Hepatocyte (in vitro differentiated cells): ENCODE data around the gene CFAP73.

Experiments
- EZH2 ChIP-seq: fragments of 200-600 bp; sonication (generic); IDR thresholded peaks from 2 replicates; pipeline ENCODE4 v1.6.1; 2016; ENCODE audit warnings: antibody characterized with exemption, mild to moderate bottlenecking, borderline replicate concordance
- EZH2phosphoT487 ChIP-seq: fragments of 200-600 bp; sonication (generic); IDR thresholded peaks from one replicate; pipeline ENCODE4 v1.6.1; 2018; ENCODE audit warnings: antibody characterized with exemption, mild to moderate bottlenecking, low read depth, moderate library complexity; ENCODE audit not compliant: unreplicated experiment, severe bottlenecking
- TF ChIP-seq, protein P1 (sequence below): fragments of 200-600 bp; sonication (generic); IDR thresholded peaks from 2 replicates; pipeline ENCODE4 v1.5.1; 2016; ENCODE audit warnings: antibody characterized with exemption, mild to moderate bottlenecking; ENCODE audit not compliant: poor library complexity

DNA sequence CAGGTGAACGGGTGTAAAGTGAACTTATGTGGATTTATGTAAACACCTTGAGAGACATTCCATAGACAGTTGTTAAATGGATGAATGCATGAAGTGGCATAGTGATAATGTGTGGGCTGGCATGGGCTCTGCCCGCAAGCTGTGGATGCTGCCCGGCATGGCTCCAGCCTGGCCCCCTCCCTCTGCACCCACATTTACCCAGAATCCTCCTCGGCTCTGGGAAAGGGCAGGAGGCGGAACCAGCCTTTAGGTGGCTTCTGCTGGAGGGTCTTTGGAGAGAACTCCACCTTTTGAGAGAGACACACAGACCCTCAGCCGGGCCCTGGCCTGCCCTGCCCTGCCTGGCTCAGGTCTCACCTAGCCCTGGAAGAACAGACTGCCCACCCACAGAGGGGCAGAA lies 32.6 kb upstream of the CFAP73 start:
- TF ChIP-seq, protein P1, sequence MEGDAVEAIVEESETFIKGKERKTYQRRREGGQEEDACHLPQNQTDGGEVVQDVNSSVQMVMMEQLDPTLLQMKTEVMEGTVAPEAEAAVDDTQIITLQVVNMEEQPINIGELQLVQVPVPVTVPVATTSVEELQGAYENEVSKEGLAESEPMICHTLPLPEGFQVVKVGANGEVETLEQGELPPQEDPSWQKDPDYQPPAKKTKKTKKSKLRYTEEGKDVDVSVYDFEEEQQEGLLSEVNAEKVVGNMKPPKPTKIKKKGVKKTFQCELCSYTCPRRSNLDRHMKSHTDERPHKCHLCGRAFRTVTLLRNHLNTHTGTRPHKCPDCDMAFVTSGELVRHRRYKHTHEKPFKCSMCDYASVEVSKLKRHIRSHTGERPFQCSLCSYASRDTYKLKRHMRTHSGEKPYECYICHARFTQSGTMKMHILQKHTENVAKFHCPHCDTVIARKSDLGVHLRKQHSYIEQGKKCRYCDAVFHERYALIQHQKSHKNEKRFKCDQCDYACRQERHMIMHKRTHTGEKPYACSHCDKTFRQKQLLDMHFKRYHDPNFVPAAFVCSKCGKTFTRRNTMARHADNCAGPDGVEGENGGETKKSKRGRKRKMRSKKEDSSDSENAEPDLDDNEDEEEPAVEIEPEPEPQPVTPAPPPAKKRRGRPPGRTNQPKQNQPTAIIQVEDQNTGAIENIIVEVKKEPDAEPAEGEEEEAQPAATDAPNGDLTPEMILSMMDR, result no peak
- TF ChIP-seq EZH2phosphoT487 (no peak), EZH2 (no peak)
